Stimulated activated naive CD4-positive, alpha-beta T cell treated with Interleukin-2 at 50 U/mL for 16 hours (primary cell): Measurements from ENCODE around the gene SZT2.
"Not testable (repeated sequence)": the region's sequence is repeated elsewhere in the genome, so short reads cannot be mapped to it uniquely, and the experiment has no call there.

Source experiments
- DNase-seq: peaks from one replicate; lab custom pipeline; 2025; lab: John Stamatoyannopoulos, UW

SZT2 gene

DNA sequence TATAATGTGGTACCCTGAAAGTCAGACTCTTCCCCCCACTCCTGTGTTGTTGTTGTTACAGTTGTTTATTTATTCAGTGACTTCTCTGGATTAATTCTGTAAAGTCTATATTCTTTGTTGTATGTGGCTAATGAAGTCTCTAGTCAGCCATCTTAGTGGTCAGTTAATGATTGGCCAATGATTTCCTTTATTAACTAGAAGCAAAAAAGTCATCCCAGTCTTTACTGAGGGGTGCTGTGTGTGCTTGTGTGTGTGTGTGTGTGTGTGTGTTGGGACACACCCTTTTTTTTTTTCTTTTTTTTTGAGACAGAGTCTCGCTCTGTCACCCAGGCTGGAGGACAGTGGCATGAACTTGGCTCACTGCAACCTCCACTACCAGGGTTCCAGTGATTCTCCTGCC lies 101.4 kb downstream of the SZT2 start:
- no peak for DNase-seq

GRCh38 chr1:43492826-43493225 lies 103.1 kb downstream of the SZT2 start:
- no peak for DNase-seq

GRCh38 chr1:43493661-43494450 lies 104.2 kb downstream of the SZT2 start:
- DNase-seq, result no peak

DNA sequence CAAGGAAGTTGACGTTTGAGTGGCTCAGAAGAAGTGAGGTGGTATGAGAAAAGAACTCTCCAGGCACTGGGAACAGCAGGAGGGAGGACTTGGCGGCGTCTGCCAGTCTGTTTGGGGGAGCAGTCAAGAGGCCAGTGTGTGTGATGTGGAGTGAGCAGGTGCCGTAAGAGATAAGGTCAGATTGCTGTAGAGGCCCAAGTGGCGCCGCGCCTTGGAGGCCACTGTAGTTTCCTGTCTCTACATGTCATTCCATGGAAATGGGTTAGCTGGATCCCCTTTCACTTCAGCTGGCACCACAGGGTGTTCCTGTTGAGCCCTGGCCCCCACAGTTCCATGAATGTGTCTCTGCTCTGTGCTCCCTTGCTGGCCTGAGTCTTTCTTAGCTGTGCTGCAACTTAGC lies 105.5 kb downstream of the SZT2 start:
- DNase-seq, result no peak

DNA sequence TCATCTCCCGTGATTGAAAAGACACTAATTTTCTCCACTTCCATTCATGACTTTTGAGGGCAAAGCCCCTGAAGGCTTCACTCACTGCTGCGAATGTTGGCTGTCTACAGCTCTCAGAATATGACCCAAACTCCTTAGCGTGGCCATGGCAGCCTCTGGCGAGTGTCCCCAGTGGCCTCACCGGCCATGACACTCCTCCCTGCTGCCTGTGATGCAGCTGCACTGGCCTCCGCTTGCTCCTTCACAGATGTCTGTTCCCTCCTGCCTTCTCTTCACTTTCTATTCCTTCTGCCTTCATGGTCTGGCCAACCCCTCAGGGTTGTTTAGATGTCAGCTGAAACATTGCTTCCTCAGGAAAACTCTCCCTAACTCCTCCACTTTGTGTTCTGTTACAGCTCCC lies 110.2 kb downstream of the SZT2 start:
- no peak for DNase-seq

DNA sequence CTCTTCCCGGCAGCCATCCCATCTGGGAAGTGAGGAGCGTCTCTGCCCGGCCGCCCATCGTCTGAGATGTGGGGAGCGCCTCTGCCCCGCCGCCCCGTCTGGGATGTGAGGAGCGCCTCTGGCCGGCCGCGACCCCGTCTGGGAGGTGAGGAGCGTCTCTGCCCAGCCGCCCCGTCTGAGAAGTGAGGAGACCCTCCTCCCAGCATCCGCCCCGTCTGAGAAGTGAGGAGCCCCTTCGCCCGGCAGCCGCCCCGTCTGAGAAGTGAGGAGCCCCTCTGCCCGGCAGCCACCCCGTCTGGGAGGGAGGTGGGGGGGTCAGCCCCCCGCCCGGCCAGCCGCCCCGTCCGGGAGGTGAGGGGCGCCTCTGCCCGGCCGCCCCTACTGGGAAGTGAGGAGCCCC lies 112.1 kb downstream of the SZT2 start:
- DNase-seq, result not testable (repeated sequence)

- DNase-seq, result no peak
Observed at GRCh38 chr1:43503534-43503933, 113.8 kb downstream of the SZT2 start.
